Lower leg skin (tissue), 4 donors: ENCODE results near the gene RPS6KL1. TPM values are rescaled to one million over a fixed set of nuclear protein-coding genes. Genes with fewer than 3 reads are reported as not detected.

Experiments used
- DNase-seq, 2 donors: peaks; one replicate each; pipeline ENCODE4 v3.0.0-alpha.2; 2019; ENCODE audit warnings: low spot score in 2 of 2
- H3K4me3 ChIP-seq: fragments of 200-600 bp; sonication (generic); 2 replicates; pipeline ENCODE4 v1.5.1; 2017; ENCODE audit warnings: mild to moderate bottlenecking, low read depth; ENCODE audit not compliant: poor library complexity, severe bottlenecking
- POLR2A ChIP-seq, 2 donors: fragments of 450-650 bp; IDR thresholded peaks; one replicate each; pipeline ENCODE4 v1.6.1; 2016 to 2017; ENCODE audit warnings: antibody characterized with exemption in 2 of 2, mild to moderate bottlenecking in 1 of 2, moderate library complexity in 1 of 2
- WGBS, 2 donors: methylation state at CpG; one replicate each; pipeline ENCODE4 v1.1.5; 2018; 5-methylcytosine and 5-hydroxymethylcytosine counted together
- intact Hi-C: fragments of 100-400 bp; cut with DNase I; formaldehyde crosslinking; loops from one replicate; pipeline ENCODE4 v1.15.0; 2023; ENCODE audit warnings: low total_unique reads
- total RNA-seq, 4 donors: library from RNA; depleted of rRNA; stranded (reverse); fragments of >200 nt; gene quantifications; one replicate each; pipeline ENCODE4 v1.1.0, GENCODE V29; 2016
- TF ChIP-seq, protein P1 (sequence below), 3 donors: fragments of 450-650 bp; IDR thresholded peaks; one replicate each; pipeline ENCODE4 v1.5.1; 2016; ENCODE audit warnings: antibody characterized with exemption in 3 of 3, mild to moderate bottlenecking in 3 of 3, moderate library complexity in 2 of 3

RPS6KL1 gene
- total RNA-seq, 4 donors from 2014 or later: 0.38 to 3.7 (median 2.1) TPM

DNA sequence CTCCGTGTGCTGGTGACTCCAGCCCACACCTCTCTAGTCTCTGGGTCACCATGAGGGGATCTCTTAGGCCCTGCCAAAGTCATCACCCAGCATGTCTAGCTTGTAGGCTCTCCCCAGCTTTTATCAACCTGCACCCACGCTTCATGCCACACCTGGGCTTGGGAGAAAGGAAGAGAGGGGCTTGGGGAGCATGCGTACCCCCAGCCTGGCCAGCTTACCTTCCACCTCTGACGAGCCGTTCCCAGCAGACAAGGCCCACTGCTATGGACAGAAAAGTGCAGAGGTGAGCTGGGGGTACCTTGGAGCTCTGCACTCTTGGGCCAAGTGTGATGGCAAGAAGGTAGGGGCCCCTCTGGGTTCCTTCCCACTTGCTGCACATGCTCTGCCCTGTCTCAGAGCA is 30.6 kb upstream of the RPS6KL1 start:
- intact Hi-C loops: loop anchor here (5.0 kb wide), 1 partner anchor 129 kb away; no protein-coding TSS in a partner anchor
- H3K4me3 ChIP-seq: no peak overlapping the region
- no peak for DNase-seq
- 86 to 93% methylated on average over 5 of the region's 5 CpGs for WGBS, 2 donors
- TF ChIP-seq, protein P1, sequence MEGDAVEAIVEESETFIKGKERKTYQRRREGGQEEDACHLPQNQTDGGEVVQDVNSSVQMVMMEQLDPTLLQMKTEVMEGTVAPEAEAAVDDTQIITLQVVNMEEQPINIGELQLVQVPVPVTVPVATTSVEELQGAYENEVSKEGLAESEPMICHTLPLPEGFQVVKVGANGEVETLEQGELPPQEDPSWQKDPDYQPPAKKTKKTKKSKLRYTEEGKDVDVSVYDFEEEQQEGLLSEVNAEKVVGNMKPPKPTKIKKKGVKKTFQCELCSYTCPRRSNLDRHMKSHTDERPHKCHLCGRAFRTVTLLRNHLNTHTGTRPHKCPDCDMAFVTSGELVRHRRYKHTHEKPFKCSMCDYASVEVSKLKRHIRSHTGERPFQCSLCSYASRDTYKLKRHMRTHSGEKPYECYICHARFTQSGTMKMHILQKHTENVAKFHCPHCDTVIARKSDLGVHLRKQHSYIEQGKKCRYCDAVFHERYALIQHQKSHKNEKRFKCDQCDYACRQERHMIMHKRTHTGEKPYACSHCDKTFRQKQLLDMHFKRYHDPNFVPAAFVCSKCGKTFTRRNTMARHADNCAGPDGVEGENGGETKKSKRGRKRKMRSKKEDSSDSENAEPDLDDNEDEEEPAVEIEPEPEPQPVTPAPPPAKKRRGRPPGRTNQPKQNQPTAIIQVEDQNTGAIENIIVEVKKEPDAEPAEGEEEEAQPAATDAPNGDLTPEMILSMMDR (IDR thresholded peaks at IDR 0.05): no peak
- TF ChIP-seq POLR2A (IDR thresholded peaks at IDR 0.05): no peak

DNA sequence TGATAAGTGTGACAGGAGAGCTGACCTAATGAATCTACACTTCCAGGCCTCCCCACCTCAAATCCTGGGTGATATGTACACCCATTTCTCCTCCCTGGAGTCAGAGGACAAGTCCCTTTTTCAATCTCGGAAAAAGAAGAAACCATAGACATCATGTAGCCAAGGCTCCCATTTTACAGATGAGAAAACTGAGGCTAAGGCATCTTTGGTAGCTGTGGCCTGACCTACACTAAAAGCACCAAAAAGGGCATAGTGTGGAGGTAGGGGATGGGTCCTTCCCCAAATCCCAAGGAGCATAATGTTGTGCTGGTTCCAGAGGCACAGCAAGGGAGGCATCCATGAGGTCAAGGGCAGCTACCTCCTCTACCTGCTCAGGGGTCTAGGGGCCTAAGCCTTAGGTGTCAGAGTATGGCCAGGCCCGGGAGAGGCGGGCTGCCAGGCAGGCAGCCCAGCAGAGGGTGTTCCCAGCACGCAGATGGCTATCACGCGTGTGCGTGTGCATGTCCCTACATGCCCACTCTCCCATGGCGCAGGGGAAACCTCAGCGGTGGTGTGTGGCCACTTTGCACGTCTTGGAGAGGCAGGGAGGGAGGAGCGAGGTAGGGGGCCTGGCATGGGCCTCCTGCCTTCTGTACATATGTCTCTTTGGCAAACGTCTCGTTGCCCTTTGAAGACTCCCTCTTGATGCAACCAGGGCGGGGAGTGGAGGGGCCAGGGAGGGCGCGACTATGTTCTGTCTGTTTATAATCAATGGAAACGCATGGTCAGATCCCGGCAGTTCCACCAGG is 29.8 kb upstream of the RPS6KL1 start:
- WGBS, 2 donors: 59 to 68% methylated on average over 18 of the region's 18 CpGs
- DNase-seq: no peak
- intact Hi-C loops: loop anchor here (5.0 kb wide), 1 partner anchor 129 kb away; no protein-coding TSS in a partner anchor
- TF ChIP-seq POLR2A (IDR thresholded peaks at IDR 0.05): no peak
- TF ChIP-seq, protein P1 (IDR thresholded peaks at IDR 0.05): no peak
- no peak overlapping the region for H3K4me3 ChIP-seq

DNA sequence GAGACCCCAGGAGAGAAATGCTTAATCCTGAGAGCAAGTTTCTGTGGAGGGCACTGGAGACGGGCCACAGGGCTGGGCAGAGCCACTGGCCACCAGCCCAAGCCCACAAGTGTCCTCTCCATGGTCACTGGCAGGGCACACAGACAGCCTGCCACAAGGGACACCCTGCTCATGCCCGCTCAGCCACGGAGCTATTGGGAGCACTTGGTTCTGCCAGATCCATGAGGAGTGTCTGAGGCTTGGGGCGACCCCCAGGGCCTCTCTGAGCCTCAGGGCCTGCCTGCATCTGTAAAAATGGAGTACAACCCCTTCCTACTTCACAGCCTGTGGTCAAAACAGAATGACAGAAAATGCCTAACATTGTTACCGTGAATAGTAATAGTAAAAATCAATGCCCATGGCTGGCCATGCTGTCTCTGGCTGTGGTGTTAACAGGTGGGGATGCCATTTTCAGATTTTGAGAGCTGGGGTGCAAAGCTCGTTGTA is 29.2 kb upstream of the RPS6KL1 start:
- no peak for TF ChIP-seq POLR2A (IDR thresholded peaks at IDR 0.05)
- TF ChIP-seq, protein P1 (IDR thresholded peaks at IDR 0.05): no peak
- DNase-seq: no peak
- WGBS, 2 donors: 82 to 83% methylated on average over 6 of the region's 6 CpGs
- intact Hi-C loops: loop anchor here (5.0 kb wide), 1 partner anchor 130 kb away; no protein-coding TSS in a partner anchor
- no peak overlapping the region for H3K4me3 ChIP-seq

DNA sequence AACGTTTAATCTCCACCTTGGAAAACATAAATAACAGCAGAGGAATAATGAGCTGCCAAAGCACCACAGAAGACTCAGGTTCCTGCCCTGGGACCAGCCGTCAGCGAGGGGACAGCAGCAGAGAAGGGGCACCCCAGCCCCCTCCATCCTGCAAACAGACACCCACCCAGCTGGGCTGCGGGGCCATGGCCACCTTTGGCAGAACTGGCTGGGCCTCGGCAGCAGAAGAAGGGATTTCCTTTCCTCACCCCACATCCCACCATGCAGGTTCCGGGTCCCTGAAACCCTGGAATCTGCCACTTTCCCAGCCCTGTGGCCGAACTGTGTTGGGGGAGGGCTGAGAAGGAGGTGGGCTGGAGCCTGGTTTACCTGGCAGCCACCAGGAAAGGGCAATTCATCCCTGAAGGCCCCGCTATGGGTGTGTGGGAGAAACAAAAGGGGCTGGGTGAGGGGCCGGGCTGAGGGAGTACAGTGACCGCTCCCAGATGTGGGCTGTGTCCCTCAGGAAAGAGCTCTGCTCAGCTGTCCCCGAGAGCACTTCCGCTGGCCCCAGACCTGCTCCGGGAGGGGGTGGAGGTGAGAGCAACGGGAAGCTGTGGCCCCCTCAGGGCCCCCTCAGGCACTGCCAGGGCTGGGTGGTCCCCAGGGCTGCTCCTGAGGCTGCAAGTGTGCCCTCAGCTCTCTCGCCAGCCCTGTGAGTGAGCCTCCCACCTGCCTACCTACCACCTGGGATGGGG is 28.6 kb upstream of the RPS6KL1 start:
- intact Hi-C loops: loop anchor here (5.0 kb wide), 1 partner anchor 131 kb away; no protein-coding TSS in a partner anchor
- TF ChIP-seq POLR2A (IDR thresholded peaks at IDR 0.05): no peak
- TF ChIP-seq, protein P1 (IDR thresholded peaks at IDR 0.05): no peak
- no peak for DNase-seq
- WGBS, 2 donors: 85 to 86% methylated on average over 15 of the region's 15 CpGs
- no peak overlapping the region for H3K4me3 ChIP-seq

DNA sequence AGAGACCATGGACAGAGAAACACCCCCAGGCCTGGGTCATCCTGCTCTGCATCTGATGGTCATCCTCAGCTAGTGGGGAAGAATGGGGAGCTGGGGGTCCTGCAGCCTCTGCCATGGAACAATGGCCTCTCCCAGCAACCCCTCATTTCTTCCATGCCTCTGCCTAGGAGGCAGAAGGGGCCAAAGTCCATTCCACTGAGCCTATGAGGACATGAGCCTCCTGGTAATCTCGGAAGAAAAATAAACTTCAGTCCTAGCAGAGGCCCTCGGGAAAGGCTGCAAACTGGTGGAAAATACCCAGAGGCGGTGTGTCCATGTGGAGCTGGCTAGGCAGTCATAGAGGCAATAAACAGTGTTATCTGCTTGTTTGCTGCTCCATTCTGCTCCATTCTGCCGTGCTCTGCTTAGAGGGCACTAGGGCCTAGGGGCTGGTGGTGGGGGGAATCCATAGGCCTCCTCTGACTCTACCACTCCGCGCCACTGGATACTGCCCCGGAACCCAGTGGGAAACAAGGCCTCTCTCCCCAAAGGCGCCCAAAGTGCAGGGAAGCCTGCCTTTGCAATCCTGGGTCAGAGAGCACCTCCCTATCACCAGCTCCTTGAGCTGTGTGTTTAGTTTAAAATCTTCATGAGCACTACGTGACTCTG is 27.9 kb upstream of the RPS6KL1 start:
- intact Hi-C loops: loop anchor here (5.0 kb wide), 1 partner anchor 131 kb away; no protein-coding TSS in a partner anchor
- WGBS, 2 donors: 93 to 94% methylated on average over 9 of the region's 9 CpGs
- no peak for TF ChIP-seq POLR2A (IDR thresholded peaks at IDR 0.05)
- TF ChIP-seq, protein P1 (IDR thresholded peaks at IDR 0.05): no peak
- H3K4me3 ChIP-seq: no peak overlapping the region
- no peak for DNase-seq
